AG10803 (cell line): ENCODE measurements around the gene GRAP.

Source experiments
- DNase-seq: peaks from one replicate; pipeline ENCODE4 v3.0.0; 2010; ENCODE audit warnings: low read depth
- H3K4me3 ChIP-seq: 2 replicates; pipeline ENCODE4 v1.5.1; 2011; ENCODE audit warnings: mild to moderate bottlenecking, low read length, control low read depth
- CTCF ChIP-seq: conservative IDR thresholded peaks from 2 replicates; pipeline ENCODE4 v1.5.1; 2011; ENCODE audit warnings: mild to moderate bottlenecking, low read length, control low read depth, inconsistent platforms

The GRAP gene

GRCh38 chr17:18985475-18985874 is 61.3 kb downstream of the GRAP start:
- no peak for TF ChIP-seq CTCF
- H3K4me3 ChIP-seq = no peak overlapping the region
- no peak for DNase-seq

GRCh38 chr17:18984273-18985114 is 62.3 kb downstream of the GRAP start:
- DNase-seq = no peak
- H3K4me3 ChIP-seq = no peak overlapping the region
- no peak for TF ChIP-seq CTCF

GRCh38 chr17:18981642-18982424 is 64.9 kb downstream of the GRAP start:
- no peak overlapping the region for H3K4me3 ChIP-seq
- TF ChIP-seq CTCF = no peak
- DNase-seq = peak; percentile 73

- DNase-seq = no peak
- no peak for TF ChIP-seq CTCF
- no peak overlapping the region for H3K4me3 ChIP-seq
Observed at GRCh38 chr17:18981335-18981641, 65.5 kb downstream of the GRAP start.

GRCh38 chr17:18980682-18981334 is 65.9 kb downstream of the GRAP start:
- TF ChIP-seq CTCF = no peak
- no peak overlapping the region for H3K4me3 ChIP-seq
- no peak for DNase-seq

GRCh38 chr17:18978655-18979054 is 68.1 kb downstream of the GRAP start:
- no peak for DNase-seq
- no peak overlapping the region for H3K4me3 ChIP-seq
- TF ChIP-seq CTCF = no peak
